Measurements from ENCODE around the gene HEXIM1.

DNA sequence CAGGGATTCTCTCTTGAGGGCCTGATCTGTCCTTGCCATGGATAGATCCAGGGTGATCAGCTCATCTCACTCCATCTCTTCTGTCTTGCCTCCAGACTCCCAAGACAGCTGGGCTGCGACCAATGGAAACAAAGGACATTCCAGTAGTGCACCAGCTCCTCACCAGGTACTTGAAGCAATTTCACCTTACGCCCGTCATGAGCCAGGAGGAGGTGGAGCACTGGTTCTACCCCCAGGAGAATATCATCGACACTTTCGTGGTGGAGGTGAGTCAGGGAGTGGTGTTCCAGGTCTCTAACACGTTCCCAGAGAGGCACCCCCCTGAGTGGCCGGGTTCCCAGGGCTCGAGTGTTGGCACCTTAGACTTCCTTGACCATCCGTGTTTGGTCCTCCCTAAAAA is 45.4 kb upstream of the HEXIM1 start:
- TF ChIP-seq POLR2AphosphoS5 (IDR thresholded peaks at IDR 0.05; ENCODE audit: low read depth) = no peak
- TF ChIP-seq, protein P1, sequence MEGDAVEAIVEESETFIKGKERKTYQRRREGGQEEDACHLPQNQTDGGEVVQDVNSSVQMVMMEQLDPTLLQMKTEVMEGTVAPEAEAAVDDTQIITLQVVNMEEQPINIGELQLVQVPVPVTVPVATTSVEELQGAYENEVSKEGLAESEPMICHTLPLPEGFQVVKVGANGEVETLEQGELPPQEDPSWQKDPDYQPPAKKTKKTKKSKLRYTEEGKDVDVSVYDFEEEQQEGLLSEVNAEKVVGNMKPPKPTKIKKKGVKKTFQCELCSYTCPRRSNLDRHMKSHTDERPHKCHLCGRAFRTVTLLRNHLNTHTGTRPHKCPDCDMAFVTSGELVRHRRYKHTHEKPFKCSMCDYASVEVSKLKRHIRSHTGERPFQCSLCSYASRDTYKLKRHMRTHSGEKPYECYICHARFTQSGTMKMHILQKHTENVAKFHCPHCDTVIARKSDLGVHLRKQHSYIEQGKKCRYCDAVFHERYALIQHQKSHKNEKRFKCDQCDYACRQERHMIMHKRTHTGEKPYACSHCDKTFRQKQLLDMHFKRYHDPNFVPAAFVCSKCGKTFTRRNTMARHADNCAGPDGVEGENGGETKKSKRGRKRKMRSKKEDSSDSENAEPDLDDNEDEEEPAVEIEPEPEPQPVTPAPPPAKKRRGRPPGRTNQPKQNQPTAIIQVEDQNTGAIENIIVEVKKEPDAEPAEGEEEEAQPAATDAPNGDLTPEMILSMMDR (conservative IDR thresholded peaks at IDR 0.05; ENCODE audit: low read depth in 2 of 2) = no peak
- no peak for TF ChIP-seq ZNF114 (CRISPR knock-in tag; IDR thresholded peaks at IDR 0.05)
- TF ChIP-seq REST (IDR thresholded peaks at IDR 0.05; ENCODE audit: unreplicated experiment) = no peak
- TF ChIP-seq, protein P2, sequence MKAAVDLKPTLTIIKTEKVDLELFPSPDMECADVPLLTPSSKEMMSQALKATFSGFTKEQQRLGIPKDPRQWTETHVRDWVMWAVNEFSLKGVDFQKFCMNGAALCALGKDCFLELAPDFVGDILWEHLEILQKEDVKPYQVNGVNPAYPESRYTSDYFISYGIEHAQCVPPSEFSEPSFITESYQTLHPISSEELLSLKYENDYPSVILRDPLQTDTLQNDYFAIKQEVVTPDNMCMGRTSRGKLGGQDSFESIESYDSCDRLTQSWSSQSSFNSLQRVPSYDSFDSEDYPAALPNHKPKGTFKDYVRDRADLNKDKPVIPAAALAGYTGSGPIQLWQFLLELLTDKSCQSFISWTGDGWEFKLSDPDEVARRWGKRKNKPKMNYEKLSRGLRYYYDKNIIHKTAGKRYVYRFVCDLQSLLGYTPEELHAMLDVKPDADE (IDR thresholded peaks at IDR 0.05) = no peak
- TF ChIP-seq JUNB (IDR thresholded peaks at IDR 0.05; ENCODE audit: unreplicated experiment) = no peak
- TF ChIP-seq EZH2 (IDR thresholded peaks at IDR 0.05; ENCODE audit: low read depth, unreplicated experiment) = no peak
- no peak for TF ChIP-seq EZH2phosphoT487 (IDR thresholded peaks at IDR 0.05; ENCODE audit: unreplicated experiment)
- no peak for TF ChIP-seq CREB1 (CRISPR knock-in tag; IDR thresholded peaks at IDR 0.05; ENCODE audit: low read depth)
- no peak for TF ChIP-seq NANOG (IDR thresholded peaks at IDR 0.05; ENCODE audit: borderline replicate concordance)
- TF ChIP-seq ZNF331 (CRISPR knock-in tag; IDR thresholded peaks at IDR 0.05; ENCODE audit: low read depth) = no peak
- TF ChIP-seq STAT1 (IDR thresholded peaks at IDR 0.05; ENCODE audit: unreplicated experiment) = no peak
